ENCODE data around the gene ASH1L.
"Not testable (repeated sequence)": the region's sequence is repeated elsewhere in the genome, so short reads cannot be mapped to it uniquely, and the experiment has no call there.

ASH1L gene

DNA sequence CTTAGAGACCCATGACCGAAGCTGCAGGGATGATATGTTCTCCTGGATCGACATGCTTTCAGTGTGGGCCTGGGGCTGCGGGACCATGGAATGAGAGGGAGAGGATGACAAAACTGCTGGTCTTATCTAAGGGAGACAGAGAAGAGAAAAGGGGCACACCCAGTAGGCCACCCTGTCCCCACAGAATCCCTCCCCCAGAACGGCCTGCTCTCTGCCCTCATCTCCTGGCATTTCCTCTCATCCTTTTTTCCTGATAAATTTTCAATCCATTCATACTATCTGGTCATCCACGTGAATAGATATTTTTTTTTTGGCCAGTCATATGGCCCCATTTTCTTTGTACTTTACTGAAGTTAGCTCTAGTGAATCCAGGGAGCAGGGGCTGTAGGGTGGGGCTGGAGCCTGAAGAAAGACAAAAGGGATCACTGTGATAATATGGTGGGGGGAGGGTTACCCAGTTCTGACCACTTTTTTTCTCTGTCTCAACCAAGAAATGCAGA, 261.2 kb downstream of the ASH1L start, which contains the start of gene PKLR:
Gene PKLR, minus strand, starts transcription at position 97 of the 500 bp plus-strand sequence. Its CDS starts 43 bp downstream, at position 54.
- no peak for DNase-seq

DNA sequence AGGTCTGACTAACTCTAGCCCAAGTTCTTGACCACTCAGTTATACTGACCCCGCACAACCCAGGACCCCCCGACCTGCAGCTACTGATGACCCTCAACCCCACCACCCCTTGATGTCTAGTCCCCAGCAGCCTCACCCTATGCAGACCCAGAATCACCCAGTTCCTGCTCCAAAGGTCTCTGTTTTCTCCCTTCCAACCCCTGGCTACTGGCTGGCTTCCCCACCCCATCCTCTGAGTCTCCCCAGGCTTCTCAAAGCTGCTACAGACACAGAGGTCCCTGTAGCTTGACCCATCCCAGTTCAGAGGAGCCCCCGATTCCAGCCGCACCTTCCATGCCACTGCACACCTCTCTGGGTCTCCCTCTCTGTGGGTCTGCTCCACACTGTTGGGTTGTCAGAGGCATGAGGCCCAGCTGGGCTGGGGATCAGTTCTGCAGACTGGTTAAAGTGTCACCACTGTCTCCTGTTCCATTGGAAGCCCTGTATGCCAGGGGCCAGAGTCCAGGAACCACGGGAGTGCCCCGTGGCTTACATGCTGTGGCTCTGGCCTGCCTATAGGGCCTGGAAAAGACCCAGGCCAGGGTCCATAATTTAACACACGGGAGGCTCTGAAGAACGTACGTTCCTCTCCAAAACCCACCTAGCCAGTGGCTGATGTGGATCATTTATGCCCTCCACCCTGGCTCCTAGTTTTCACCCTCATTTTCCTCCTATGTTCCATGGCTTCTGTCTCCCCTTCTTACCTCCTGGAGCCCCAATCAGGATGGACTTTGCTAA, 261.9 kb downstream of the ASH1L start:
- DNase-seq: no peak

DNA sequence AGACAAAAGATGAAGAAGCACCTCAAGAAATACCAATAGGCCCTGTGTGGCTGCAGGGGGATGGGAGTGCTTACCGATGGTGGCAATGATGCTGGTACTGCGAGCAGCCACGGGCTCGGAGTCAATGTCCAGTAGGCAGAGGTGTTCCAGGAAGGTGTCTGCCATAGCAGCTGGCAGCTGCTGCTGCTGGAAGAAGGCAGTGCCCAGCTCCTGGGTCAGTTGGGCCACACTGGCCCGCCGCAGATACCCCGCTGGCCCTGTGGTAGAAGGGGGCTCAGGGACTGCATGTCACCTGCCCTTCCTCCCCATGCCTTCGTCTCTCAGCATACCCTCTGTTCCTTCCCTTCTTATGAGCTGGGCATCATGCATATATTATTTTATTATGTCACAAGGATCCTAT, 262.6 kb downstream of the ASH1L start:
- DNase-seq: no peak

GRCh38 chr1:155297384-155297783, 265.2 kb downstream of the ASH1L start:
- no peak for DNase-seq

DNA sequence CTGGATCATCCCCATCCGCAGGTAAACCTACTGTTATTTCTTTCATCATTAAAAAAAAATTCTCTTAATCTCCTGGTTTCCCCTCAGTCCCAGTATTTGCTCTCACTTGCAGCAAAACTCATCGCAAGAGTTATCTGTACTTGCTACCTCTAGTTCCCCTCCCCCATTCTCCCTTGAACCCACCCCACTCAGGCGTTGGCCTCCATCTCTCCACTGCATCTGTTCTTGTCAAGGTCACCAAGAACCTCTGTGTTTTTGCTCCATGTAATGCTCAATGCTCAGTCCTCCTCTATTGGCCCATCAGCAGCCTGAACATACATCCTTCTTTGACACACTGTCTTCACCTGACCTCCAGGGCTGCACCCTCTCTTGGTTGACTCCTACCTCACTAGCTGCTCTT, 265.9 kb downstream of the ASH1L start:
- DNase-seq: no peak

DNA sequence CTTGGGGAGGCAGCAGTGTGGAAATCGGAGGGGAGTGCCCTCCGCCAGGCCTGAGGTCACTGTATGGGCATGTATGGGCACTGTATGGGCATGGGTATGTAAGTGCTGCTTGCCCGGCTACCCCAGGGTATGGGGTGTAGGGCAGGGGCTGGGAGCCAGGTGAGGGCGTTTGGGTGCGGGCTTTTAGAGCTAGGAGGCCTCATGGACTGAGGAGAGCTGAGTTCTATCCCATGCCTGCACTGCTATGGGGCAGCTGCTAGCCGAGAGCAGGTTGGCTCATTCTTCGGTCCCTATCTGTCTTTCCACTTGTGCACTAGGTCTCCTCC, 266.7 kb downstream of the ASH1L start:
- no peak for DNase-seq

DNA sequence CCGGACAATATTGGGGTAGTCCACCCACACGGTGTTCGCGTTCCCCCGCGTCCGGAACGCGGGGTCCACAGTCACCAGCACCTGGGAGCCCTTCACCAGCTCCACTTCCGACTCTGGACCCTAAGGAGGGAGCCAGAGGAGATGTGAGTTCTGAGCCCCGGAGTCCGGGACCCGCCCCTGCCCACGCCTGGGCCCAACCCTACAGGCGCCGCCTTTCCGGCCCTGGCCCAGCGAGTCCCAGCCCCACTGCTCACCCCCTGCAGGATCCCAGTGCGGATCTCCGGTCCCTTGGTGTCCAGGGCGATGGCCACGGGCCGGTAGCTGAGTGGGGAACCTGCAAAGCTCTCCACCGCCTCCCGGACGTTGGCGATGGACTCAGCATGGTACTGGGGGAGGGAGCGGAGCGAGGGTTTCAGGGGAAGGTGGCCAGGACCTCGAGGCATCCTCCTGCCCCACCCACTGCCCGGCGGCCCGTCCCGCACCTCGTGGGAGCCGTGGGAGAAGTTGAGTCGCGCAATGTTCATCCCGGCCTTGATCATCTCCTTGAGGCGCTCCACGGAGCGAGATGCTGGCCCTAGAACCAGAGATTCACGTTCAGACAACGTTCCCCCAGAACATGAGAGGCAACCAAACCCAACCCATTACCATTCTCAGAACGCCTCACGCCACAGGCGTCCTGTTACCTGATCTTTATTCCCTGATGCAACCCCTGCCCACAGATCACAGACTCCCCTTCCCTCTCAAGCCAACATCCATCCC, 267.2 kb downstream of the ASH1L start:
- no peak for DNase-seq

DNA sequence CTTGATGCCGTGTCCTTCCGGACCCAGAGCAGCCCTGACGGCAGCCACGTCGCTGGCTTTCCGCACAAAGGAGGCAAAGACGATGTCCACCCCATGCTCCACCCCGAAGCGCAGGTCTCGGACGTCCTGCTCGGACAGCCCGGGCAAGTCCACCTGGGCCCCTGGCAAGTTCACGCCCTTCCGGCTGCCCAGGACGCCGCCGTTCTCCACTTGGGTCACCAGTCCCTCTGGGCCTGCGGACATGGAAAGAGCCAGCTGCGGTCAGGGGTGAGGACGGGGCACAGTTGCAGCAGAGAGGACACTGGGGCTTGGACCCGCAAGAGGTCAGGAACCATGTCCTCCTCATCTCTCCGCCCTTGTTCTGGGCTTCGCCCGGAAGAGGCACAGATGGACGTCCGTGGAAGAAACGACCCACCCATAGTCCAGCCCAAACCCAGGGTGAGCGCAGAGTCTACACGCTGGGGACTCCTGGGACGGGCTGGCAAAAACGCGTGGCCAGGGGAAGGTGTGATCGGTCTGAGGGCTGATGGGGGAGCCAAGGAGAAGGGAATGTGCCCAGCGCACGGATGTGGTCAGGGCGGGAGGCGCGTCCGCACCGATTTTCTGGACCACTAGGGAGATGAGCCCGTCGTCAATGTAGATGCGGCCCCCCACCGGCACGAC, 268.0 kb downstream of the ASH1L start:
- no peak for DNase-seq

DNA sequence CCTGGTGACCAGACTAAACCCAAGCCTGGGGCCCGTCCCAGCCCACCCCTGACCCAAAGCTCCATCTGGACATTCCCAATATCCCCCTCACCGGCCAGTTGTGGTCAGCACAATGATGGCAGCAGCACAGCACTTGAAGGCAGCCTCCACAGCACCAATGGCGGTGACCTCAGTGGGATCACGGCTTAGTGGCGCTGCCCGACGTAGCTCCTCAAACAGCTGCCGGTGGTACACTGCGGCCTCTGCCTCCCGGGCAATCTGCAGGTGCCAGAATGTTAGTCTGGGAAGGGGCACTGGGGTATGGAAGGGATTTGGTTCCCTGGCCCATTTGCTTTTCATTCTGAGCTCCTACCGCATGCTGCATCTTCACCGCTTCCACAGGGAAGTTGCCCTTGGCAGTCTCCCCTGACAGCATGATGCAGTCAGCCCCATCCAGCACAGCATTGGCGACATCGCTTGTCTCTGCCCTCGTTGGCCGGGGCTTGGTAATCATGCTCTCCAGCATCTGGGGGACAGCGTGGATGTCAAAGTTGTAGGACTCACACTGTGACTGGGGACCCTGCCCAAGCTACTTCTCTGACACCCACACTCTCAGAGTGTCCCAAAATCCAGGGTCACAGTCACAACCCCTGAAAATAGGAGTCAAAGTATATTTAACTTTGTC, 269.4 kb downstream of the ASH1L start:
- no peak for DNase-seq

GRCh38 chr1:155291006-155291405, 271.6 kb downstream of the ASH1L start:
- not testable (repeated sequence) for DNase-seq

DNA sequence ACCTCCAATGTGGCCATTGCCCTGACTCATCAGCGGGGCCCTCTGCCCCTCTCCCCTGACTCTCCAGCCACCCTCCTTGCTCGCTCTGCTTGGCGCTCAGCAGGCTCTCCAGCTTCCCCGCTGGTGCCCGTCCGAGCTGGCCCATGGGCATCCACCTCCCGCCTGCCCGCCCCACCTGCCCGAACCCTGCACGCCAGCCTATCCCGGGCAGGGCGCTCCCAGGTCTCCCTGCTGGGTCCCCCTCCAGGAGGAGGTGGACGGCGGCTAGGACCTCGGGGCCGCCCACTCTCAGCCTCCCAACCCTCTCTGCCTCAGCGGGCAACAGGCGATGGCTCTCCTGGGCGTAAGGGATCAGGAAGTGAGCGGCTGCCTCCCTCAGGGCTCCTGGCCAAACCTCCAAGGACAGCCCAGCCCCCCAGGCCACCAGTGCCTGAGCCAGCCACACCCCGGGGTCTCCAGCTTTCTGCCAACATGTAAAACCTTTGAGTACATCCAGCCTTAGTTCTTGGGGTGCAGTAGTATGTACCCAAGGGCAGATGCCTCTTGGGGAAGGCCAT, 274.5 kb downstream of the ASH1L start:
- no peak for DNase-seq

- no peak for DNase-seq
Measured at GRCh38 chr1:155286544-155286943, 276.1 kb downstream of the ASH1L start.

DNA sequence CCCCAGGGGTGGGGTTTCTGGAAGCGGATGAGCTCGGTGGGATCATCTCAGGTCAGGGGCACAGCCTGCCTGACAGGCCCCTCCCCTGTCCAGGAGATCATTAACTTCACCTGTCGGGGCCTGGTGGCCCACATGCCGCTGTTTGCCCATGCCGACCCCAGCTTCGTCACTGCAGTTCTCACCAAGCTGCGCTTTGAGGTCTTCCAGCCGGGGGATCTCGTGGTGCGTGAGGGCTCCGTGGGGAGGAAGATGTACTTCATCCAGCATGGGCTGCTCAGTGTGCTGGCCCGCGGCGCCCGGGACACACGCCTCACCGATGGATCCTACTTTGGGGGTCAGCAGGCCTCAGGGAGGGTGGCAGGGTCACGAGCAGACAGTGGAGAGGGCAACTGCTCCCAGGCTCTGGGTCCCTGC, 277.0 kb downstream of the ASH1L start:
- no peak for DNase-seq
